H1 (cell line): ENCODE results near the gene TBC1D16. TPM values are rescaled to one million over a fixed set of nuclear protein-coding genes. Genes with fewer than 3 reads are reported as not detected.

Source experiments
- CTCF ChIA-PET: fragments of 300-600 bp; sonication (Branson Sonifier 250); formaldehyde crosslinking; loops from one replicate; lab custom pipeline; 2021; ENCODE audit not compliant: partially characterized antibody; lab: Charles Lee
- POLR2A ChIA-PET: fragments of 300-600 bp; sonication (Branson Sonifier 250); formaldehyde crosslinking; loops from one replicate; lab custom pipeline; 2021; ENCODE audit warnings: inconsistent platforms; ENCODE audit not compliant: partially characterized antibody; lab: Charles Lee
- DNase-seq, 2 experiments: peaks; one replicate each; pipeline versions ENCODE4 v3.0.0 to v3.0.0-alpha.2; 2010 to 2022; ENCODE audit warnings: low spot score in 2 of 2, low read depth in 1 of 2, mixed read lengths in 1 of 2
- FAIRE-seq: peaks from 2 replicates; lab custom pipeline; 2011; peaks lifted over from hg19 to GRCh38; lab: Jason Lieb, UNC
- H2AFZ ChIP-seq: 2 replicates; pipeline ENCODE4 v1.8.1; 2012; ENCODE audit warnings: low read length, inconsistent platforms
- H2AK5ac ChIP-seq: 2 replicates; pipeline ENCODE4 v1.6.1; 2013; ENCODE audit warnings: low read depth, low read length
- H2BK120ac ChIP-seq: replicated peaks from 2 replicates; pipeline ENCODE3; 2013; ENCODE audit warnings: low read depth, low read length, inconsistent platforms
- H2BK12ac ChIP-seq: 2 replicates; pipeline ENCODE4 v1.6.1; 2013; ENCODE audit warnings: low read depth, low read length
- H2BK15ac ChIP-seq: 2 replicates; pipeline ENCODE4 v1.6.1; 2013; ENCODE audit warnings: low read length
- H2BK20ac ChIP-seq: 2 replicates; pipeline ENCODE4 v1.6.1; 2013; ENCODE audit warnings: low read length
- H2BK5ac ChIP-seq: 2 replicates; pipeline ENCODE4 v1.6.1; 2013; ENCODE audit warnings: low read depth, low read length
- H3K14ac ChIP-seq: 2 replicates; pipeline ENCODE4 v1.6.1; 2013; ENCODE audit warnings: inconsistent platforms; ENCODE audit not compliant: insufficient read length
- H3K18ac ChIP-seq: 2 replicates; pipeline ENCODE4 v1.6.1; 2013; ENCODE audit warnings: low read length; ENCODE audit errors: extremely low read depth
- H3K23ac ChIP-seq: 2 replicates; pipeline ENCODE4 v1.6.1; 2013; ENCODE audit warnings: inconsistent platforms; ENCODE audit not compliant: insufficient read length
- H3K23me2 ChIP-seq: 2 replicates; pipeline ENCODE4 v1.6.1; 2013; ENCODE audit warnings: low read depth, low read length
- H3K27ac ChIP-seq: 2 replicates; pipeline ENCODE4 v1.6.1; 2011; ENCODE audit warnings: low read depth, low read length, inconsistent platforms
- H3K27me3 ChIP-seq, 4 experiments: replicated peaks in 1 of 4; 1 replicate in 1 of 4; 2 replicates in 3 of 4; pipeline versions ENCODE4 v1.6.1 to v1.8.1; 2011 to 2013; ENCODE audit warnings: low read length in 3 of 4, mild to moderate bottlenecking in 3 of 4, inconsistent platforms in 2 of 4, mixed read lengths in 2 of 4, moderate library complexity in 1 of 4; ENCODE audit not compliant: control insufficient read depth in 3 of 4, insufficient read depth in 3 of 4; ENCODE audit errors: extremely low read depth in 1 of 4
- H3K36me3 ChIP-seq, 4 experiments: 2 replicates each; pipeline versions ENCODE4 v1.6.1 to v1.8.1; 2011 to 2013; ENCODE audit warnings: mild to moderate bottlenecking in 4 of 4, low read length in 3 of 4, moderate library complexity in 2 of 4, control low read depth in 1 of 4, inconsistent platforms in 1 of 4; ENCODE audit not compliant: insufficient read depth in 4 of 4, control insufficient read depth in 2 of 4
- H3K4ac ChIP-seq: replicated peaks from 2 replicates; pipeline ENCODE3; 2013; ENCODE audit warnings: low read length, low read depth, mixed read lengths, inconsistent platforms; ENCODE audit not compliant: insufficient read length
- H3K4me1 ChIP-seq, 4 experiments: replicated peaks in 1 of 4; 1 replicate in 1 of 4; 2 replicates in 3 of 4; pipeline versions ENCODE4 v1.6.1 to v1.8.1; 2011 to 2013; ENCODE audit warnings: low read length in 3 of 4, inconsistent platforms in 2 of 4, mixed read lengths in 1 of 4; ENCODE audit not compliant: insufficient read depth in 4 of 4, control insufficient read depth in 3 of 4
- H3K4me2 ChIP-seq, 2 experiments: 2 replicates each; pipeline versions ENCODE4 v1.6.1 to v1.8.1; 2011 to 2013; ENCODE audit warnings: low read depth in 2 of 2, low read length in 2 of 2, control low read depth in 1 of 2, inconsistent platforms in 1 of 2, mild to moderate bottlenecking in 1 of 2; ENCODE audit not compliant: insufficient read depth in 1 of 2
- H3K4me3 ChIP-seq, 4 experiments: fragments of 200-600, 300-600 bp in 1 of 4; sonication (generic), shearing (Covaris generic), sonication (Bioruptor Twin) in 1 of 4; 2 replicates each; pipeline versions ENCODE4 v1.5.1 to v1.8.1; 2011 to 2016; ENCODE audit warnings: low read length in 4 of 4, low read depth in 3 of 4, control low read depth in 2 of 4, inconsistent platforms in 2 of 4, mild to moderate bottlenecking in 2 of 4, mixed read lengths in 1 of 4, moderate library complexity in 1 of 4; ENCODE audit not compliant: insufficient read depth in 2 of 4; ENCODE audit errors: extremely low read depth in 1 of 4
- H3K56ac ChIP-seq: replicated peaks from 2 replicates; pipeline ENCODE3; 2013; ENCODE audit warnings: low read depth, mild to moderate bottlenecking, mixed read lengths, low read length, inconsistent platforms; ENCODE audit not compliant: insufficient read length
- H3K79me1 ChIP-seq: 2 replicates; pipeline ENCODE4 v1.6.1; 2013; ENCODE audit warnings: low read depth, low read length, control low read depth
- H3K79me2 ChIP-seq, 2 experiments: 2 replicates each; pipeline versions ENCODE4 v1.6.1 to v1.8.1; 2012 to 2013; ENCODE audit warnings: low read length in 2 of 2, mild to moderate bottlenecking in 2 of 2, inconsistent platforms in 1 of 2; ENCODE audit not compliant: insufficient read depth in 2 of 2, control insufficient read depth in 1 of 2
- H3K9ac ChIP-seq, 4 experiments: replicated peaks in 1 of 4; 1 replicate in 1 of 4; 2 replicates in 3 of 4; pipeline versions ENCODE4 v1.6.1 to v1.8.1; 2011 to 2013; ENCODE audit warnings: low read depth in 3 of 4, low read length in 3 of 4, control low read depth in 2 of 4, mild to moderate bottlenecking in 2 of 4, moderate library complexity in 2 of 4, inconsistent platforms in 1 of 4; ENCODE audit errors: extremely low read depth in 1 of 4
- H3K9me3 ChIP-seq, 2 experiments: 2 replicates each; pipeline versions ENCODE4 v1.6.1 to v1.8.1; 2012 to 2013; ENCODE audit warnings: mild to moderate bottlenecking in 2 of 2, moderate library complexity in 2 of 2, control low read depth in 1 of 2, inconsistent platforms in 1 of 2, low read depth in 1 of 2, low read length in 1 of 2, mixed read lengths in 1 of 2; ENCODE audit not compliant: insufficient read depth in 2 of 2
- H4K20me1 ChIP-seq, 2 experiments: replicated peaks in 1 of 2; 2 replicates each; pipeline versions ENCODE3 to v1.8.1; 2011 to 2013; ENCODE audit warnings: inconsistent platforms in 2 of 2, low read length in 2 of 2, mild to moderate bottlenecking in 1 of 2; ENCODE audit not compliant: insufficient read depth in 2 of 2, control insufficient read depth in 1 of 2
- H4K5ac ChIP-seq: 2 replicates; pipeline ENCODE4 v1.6.1; 2013; ENCODE audit warnings: low read length, low read depth, mixed read lengths, inconsistent platforms; ENCODE audit not compliant: insufficient read length
- H4K8ac ChIP-seq: 2 replicates; pipeline ENCODE4 v1.8.0; 2013; ENCODE audit warnings: mild to moderate bottlenecking, moderate library complexity, low read length, inconsistent platforms; ENCODE audit not compliant: insufficient read depth; ENCODE audit errors: extremely low read depth
- H4K91ac ChIP-seq: replicated peaks from 2 replicates; pipeline ENCODE3; 2013; ENCODE audit warnings: low read length, mixed read lengths, inconsistent platforms; ENCODE audit not compliant: insufficient read length
- CBX8 ChIP-seq: fragments of 300-800, 300-1000 bp; sonication (generic); IDR thresholded peaks from 2 replicates; pipeline ENCODE4 v1.7.1; 2016; ENCODE audit warnings: low read depth, low read length, borderline replicate concordance
- EP300 ChIP-seq, 2 experiments: IDR thresholded peaks; 1 replicate in 1 of 2; 2 replicates in 1 of 2; pipeline ENCODE4 v1.6.1; 2011 to 2012; ENCODE audit warnings: low read depth in 2 of 2, low read length in 2 of 2, mild to moderate bottlenecking in 2 of 2, borderline replicate concordance in 1 of 2, inconsistent platforms in 1 of 2, moderate library complexity in 1 of 2
- FOSL1 ChIP-seq: IDR thresholded peaks from 2 replicates; pipeline ENCODE4 v1.6.1; 2011; ENCODE audit warnings: mild to moderate bottlenecking, low read depth, low read length, moderate library complexity; ENCODE audit not compliant: insufficient read depth
- HDAC2 ChIP-seq, 2 experiments: fragments of 300-600 bp in 1 of 2; sonication (generic) in 1 of 2; IDR thresholded peaks; 2 replicates each; pipeline ENCODE4 v1.6.1; 2011 to 2012; ENCODE audit warnings: low read depth in 2 of 2, low read length in 2 of 2, mild to moderate bottlenecking in 2 of 2, moderate library complexity in 2 of 2, borderline replicate concordance in 1 of 2, inconsistent platforms in 1 of 2
- KDM1A ChIP-seq: fragments of 200-600, 300-600 bp; sonication (generic); IDR thresholded peaks from 2 replicates; pipeline ENCODE4 v1.7.1; 2016; ENCODE audit warnings: mild to moderate bottlenecking, low read length, borderline replicate concordance
- KDM4A ChIP-seq: IDR thresholded peaks from one replicate; pipeline ENCODE4 v1.7.1; 2012; ENCODE audit warnings: low read depth, mild to moderate bottlenecking, moderate library complexity, low read length, inconsistent platforms; ENCODE audit not compliant: severe bottlenecking
- NRF1 ChIP-seq: IDR thresholded peaks from 2 replicates; pipeline ENCODE4 v1.6.1; 2011; ENCODE audit warnings: mild to moderate bottlenecking, low read depth, low read length, improper control_type of control experiment
- SP4 ChIP-seq: IDR thresholded peaks from 2 replicates; pipeline ENCODE4 v1.6.1; 2012; ENCODE audit warnings: low read length, inconsistent platforms
- SUZ12 ChIP-seq: fragments of 200-600 bp; sonication (generic); IDR thresholded peaks from 2 replicates; pipeline ENCODE4 v1.6.1; 2012; ENCODE audit warnings: mild to moderate bottlenecking, inconsistent platforms, low read length, moderate library complexity, mixed read lengths
- TAF1 ChIP-seq: IDR thresholded peaks from 2 replicates; pipeline ENCODE4 v1.6.1; 2011; ENCODE audit warnings: mild to moderate bottlenecking, low read depth, low read length
- WGBS, 2 experiments: shearing (Covaris generic) in 1 of 2; methylation state at CpG; one replicate each; pipeline versions ENCODE4 v1.1.6 to v1.1.7; 2013 to 2015; ENCODE audit warnings: low lambda C conversion rate in 2 of 2, mixed read lengths in 2 of 2, inconsistent platforms in 1 of 2, low coverage in 1 of 2, missing lambda C conversion rate in 1 of 2; ENCODE audit not compliant: insufficient replicate concordance in 2 of 2, insufficient coverage in 1 of 2, insufficient read length in 1 of 2; ENCODE audit errors: extremely low coverage in 1 of 2, missing lambda C conversion rate in 1 of 2; 5-methylcytosine and 5-hydroxymethylcytosine counted together
- polyA plus RNA-seq, 7 experiments: library from polyadenylated mRNA; depleted of rRNA in 3 of 7; stranded (reverse) in 5 of 7; unstranded in 2 of 7; fragments of >200 nt in 5 of 7; fragments of 200-250 nt in 2 of 7; gene quantifications; 1 replicate in 5 of 7; 2 replicates in 1 of 7; 4 replicates in 1 of 7; pipeline versions ENCODE4 v1.2.1 to v1.2.3, GENCODE V29; 2011 to 2013; ENCODE audit warnings: missing spikeins in 2 of 7, mixed read lengths in 2 of 7
- total RNA-seq: library from RNA; stranded (reverse); fragmentation: NEBNext Ultra II Directional; extraction: Animal tissue kit (Norgen Biotek cat#: 25700); gene quantifications from 2 replicates; pipeline ENCODE4 v1.2.1, GENCODE V29; 2021
- TF ChIP-seq, protein P1 (sequence below): IDR thresholded peaks from 2 replicates; pipeline ENCODE4 v1.6.1; 2011; ENCODE audit warnings: low read depth, mild to moderate bottlenecking, low read length; ENCODE audit not compliant: insufficient read depth

The TBC1D16 gene
- total and polyA plus RNA-seq, 2 of the 8 experiments (the other 6 are each of a cell fraction or from before 2014, with no cell fraction given) = 21.1 to 109 TPM

DNA sequence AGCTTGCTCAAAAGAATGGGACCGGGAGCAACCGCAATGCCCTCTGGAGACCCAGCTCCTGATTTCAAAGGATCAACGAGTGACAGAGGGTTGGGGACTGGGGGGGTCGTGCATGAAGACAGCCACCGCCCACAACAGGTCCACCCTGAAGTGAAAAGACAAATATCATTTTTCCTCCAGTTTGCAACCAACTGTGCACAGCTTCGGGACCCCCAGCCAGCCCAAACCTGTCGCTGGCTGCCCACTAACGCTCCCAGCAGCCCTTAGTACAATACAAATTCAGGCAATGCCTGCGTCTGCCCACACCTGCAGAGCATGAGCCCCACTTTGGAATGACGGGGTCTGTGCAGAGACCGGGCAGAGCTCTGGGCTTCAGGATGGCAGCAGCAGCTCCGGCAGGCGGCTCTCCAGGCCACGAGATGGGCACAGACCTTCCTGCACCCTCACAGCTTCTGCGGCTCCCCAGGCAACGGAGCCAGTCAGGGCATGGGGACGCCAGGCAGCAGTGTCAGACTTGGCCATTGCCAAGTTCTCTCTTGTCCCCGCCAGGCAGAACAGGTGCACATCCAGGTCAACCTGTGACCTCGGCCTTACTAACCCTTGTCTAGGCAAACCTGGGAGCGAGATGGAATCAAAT lies 60.1 kb downstream of the TBC1D16 start:
- Histone ChIP-seq H4K8ac (no peak overlapping the region), H3K4ac (no peak overlapping the region), H3K27me3 (no peaks in the 10 kb centered on the region), H4K91ac (no peak overlapping the region), H3K9ac (no peak overlapping the region), H3K79me2 (peaks cover 0 to 9% of the 10 kb centered on the region in 2 experiments; a peak in 1 of 4 replicates), H3K4me1 (peaks cover 0 to 5% (median 2%) of the 10 kb centered on the region in 4 experiments; a peak in 3 of 7 replicates), H3K23me2 (no peaks in the 10 kb centered on the region), H3K9me3 (no peaks in the 10 kb centered on the region), H2AK5ac (no peak overlapping the region), H3K18ac (no peak overlapping the region), H4K20me1 (peaks cover 3 to 11% of the 10 kb centered on the region in 2 experiments), H2BK20ac (no peak overlapping the region), H3K14ac (no peak overlapping the region), H2BK5ac (0 out of 2 replicates have a peak overlapping the region, but pooled peaks have one; percentile 22), H3K4me3 (no peak overlapping the region), H3K56ac (no peak overlapping the region), H2AFZ (no peak overlapping the region), H3K36me3 (peaks cover 0 to 7% (median 3%) of the 10 kb centered on the region in 4 experiments; a peak in 2 of 8 replicates), H3K27ac (no peak overlapping the region), H2BK120ac (no peak overlapping the region), H4K5ac (no peak overlapping the region), H3K23ac (no peak overlapping the region), H3K79me1 (peaks cover 6% of the 10 kb centered on the region), H3K4me2 (no peak overlapping the region), H2BK15ac (no peak overlapping the region), H2BK12ac (no peak overlapping the region)
- ChIA-PET POLR2A (interaction anchor here (0.9 to 3.7 kb wide), 6 partner anchors 11 to 41 kb away, joined by 3 to 13 read pairs (median 6); no protein-coding TSS in a partner anchor), CTCF (interaction anchor here (0.5 to 11.3 kb wide), 38 partner anchors 8 to 1088 kb away, joined by 3 to 187 read pairs (median 4); no protein-coding TSS in a partner anchor)
- WGBS, 2 experiments = 93% methylated on average over 20 of the region's 20 CpGs; no CpG with 5 or more reads in 1 of the 2 experiments
- no peak for FAIRE-seq
- no peak for DNase-seq
- TF ChIP-seq HDAC2 (IDR thresholded peaks at IDR 0.05; ENCODE audit: borderline replicate concordance in 1 of 2, low read depth in 2 of 2, low read length in 2 of 2) = no peak
- no peak for TF ChIP-seq FOSL1
- TF ChIP-seq KDM1A = no peak
- no peak for TF ChIP-seq TAF1
- TF ChIP-seq SP4 = no peak
- TF ChIP-seq NRF1 = no peak
- no peak for TF ChIP-seq KDM4A
- no peak; the same call in 1 of the 2 replicates for TF ChIP-seq SUZ12
- TF ChIP-seq EP300 (IDR thresholded peaks at IDR 0.05; ENCODE audit: borderline replicate concordance in 1 of 2, low read depth in 2 of 2, low read length in 2 of 2) = no peak
- TF ChIP-seq, protein P1, sequence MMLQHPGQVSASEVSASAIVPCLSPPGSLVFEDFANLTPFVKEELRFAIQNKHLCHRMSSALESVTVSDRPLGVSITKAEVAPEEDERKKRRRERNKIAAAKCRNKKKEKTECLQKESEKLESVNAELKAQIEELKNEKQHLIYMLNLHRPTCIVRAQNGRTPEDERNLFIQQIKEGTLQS = no peak
- TF ChIP-seq CBX8 = no peak
